HepG2 (cell line): ENCODE results near the gene SUSD3. TPM values are rescaled to one million over a fixed set of nuclear protein-coding genes. Genes with fewer than 3 reads are reported as not detected.

Source experiments
- AGO2 ChIP-seq: fragments of 200-400 bp; formaldehyde crosslinking; optimal IDR thresholded peaks from 2 replicates; pipeline ENCODE3; 2017; ENCODE audit warnings: mild to moderate bottlenecking, low read depth, low read length, moderate library complexity
- CREB1 ChIP-seq, 2 experiments: fragments of 450-650 bp in 1 of 2; IDR thresholded peaks; 2 replicates each; pipeline ENCODE4 v1.6.1; 2016 to 2017; ENCODE audit warnings: control low read depth in 1 of 2, mild to moderate bottlenecking in 1 of 2, missing compliant biosample characterization in 1 of 2, missing genetic modification characterization in 1 of 2
- GMEB2 ChIP-seq: IDR thresholded peaks from 2 replicates; pipeline ENCODE4 v1.6.1; 2016; ENCODE audit warnings: missing biosample characterization, missing genetic modification reagents, low read depth
- KDM5B ChIP-seq: sonication (generic); formaldehyde crosslinking; IDR thresholded peaks from 2 replicates; pipeline ENCODE4 v1.4.0; 2020; ENCODE audit warnings: missing genetic modification reagents, mild to moderate bottlenecking, borderline replicate concordance
- MTA1 ChIP-seq: sonication (generic); formaldehyde crosslinking; IDR thresholded peaks from 2 replicates; pipeline ENCODE4 v1.4.0; 2020; ENCODE audit warnings: missing genetic modification reagents, mild to moderate bottlenecking, borderline replicate concordance
- NRL ChIP-seq: sonication (generic); formaldehyde crosslinking; IDR thresholded peaks from 2 replicates; pipeline ENCODE4 v1.5.0; 2020; ENCODE audit warnings: missing genetic modification reagents, mild to moderate bottlenecking, moderate library complexity, borderline replicate concordance
- PLSCR1 ChIP-seq: sonication (generic); formaldehyde crosslinking; IDR thresholded peaks from 2 replicates; pipeline ENCODE4 v1.5.0; 2020; ENCODE audit warnings: missing genetic modification reagents, mild to moderate bottlenecking, borderline replicate concordance
- SRSF9 ChIP-seq: fragments of 200-400 bp; formaldehyde crosslinking; IDR thresholded peaks from 2 replicates; pipeline ENCODE4 v1.6.1; 2018; ENCODE audit warnings: borderline replicate concordance, mild to moderate bottlenecking, low read depth, low read length; ENCODE audit not compliant: insufficient read depth, poor library complexity, severe bottlenecking
- SRY ChIP-seq: sonication (generic); formaldehyde crosslinking; IDR thresholded peaks from 2 replicates; pipeline ENCODE4 v1.8.0; 2022; ENCODE audit warnings: mild to moderate bottlenecking, missing genetic modification reagents
- USF2 ChIP-seq, 2 experiments: sonication (generic) in 1 of 2; formaldehyde crosslinking in 1 of 2; IDR thresholded peaks; 2 replicates each; pipeline versions ENCODE4 v1.5.1 to v1.6.1; 2011 to 2020; ENCODE audit warnings: borderline replicate concordance in 1 of 2, low read depth in 1 of 2, low read length in 1 of 2, mild to moderate bottlenecking in 1 of 2, missing genetic modification reagents in 1 of 2, moderate library complexity in 1 of 2
- ZBTB8A ChIP-seq: sonication (generic); formaldehyde crosslinking; IDR thresholded peaks from 2 replicates; pipeline ENCODE4 v1.4.0; 2020; ENCODE audit warnings: mild to moderate bottlenecking, low read depth, missing genetic modification reagents, borderline replicate concordance
- ZFP82 ChIP-seq: sonication (generic); formaldehyde crosslinking; IDR thresholded peaks from 2 replicates; pipeline ENCODE4 v1.5.1; 2020; ENCODE audit warnings: mild to moderate bottlenecking, missing genetic modification reagents, borderline replicate concordance
- ZHX2 ChIP-seq, 2 experiments: sonication (generic) in 1 of 2; formaldehyde crosslinking in 1 of 2; IDR thresholded peaks; 2 replicates each; pipeline versions ENCODE4 v1.6.1 to v1.9.0; 2014 to 2022; ENCODE audit warnings: antibody characterized with exemption in 1 of 2, borderline replicate concordance in 1 of 2, inconsistent platforms in 1 of 2, low read depth in 1 of 2, missing genetic modification reagents in 1 of 2
- ZNF615 ChIP-seq: sonication (generic); formaldehyde crosslinking; IDR thresholded peaks from 2 replicates; pipeline ENCODE4 v1.5.0; 2020; ENCODE audit warnings: mild to moderate bottlenecking, missing genetic modification reagents, borderline replicate concordance
- ZNF792 ChIP-seq: IDR thresholded peaks from 2 replicates; pipeline ENCODE4 v1.6.1; 2016
- ZNF83 ChIP-seq: sonication (generic); formaldehyde crosslinking; IDR thresholded peaks from 2 replicates; pipeline ENCODE4 v1.4.0; 2020; ENCODE audit warnings: missing genetic modification reagents, mild to moderate bottlenecking, borderline replicate concordance
- polyA plus RNA-seq, 8 experiments: library from polyadenylated mRNA; depleted of rRNA in 3 of 8; stranded (reverse) in 7 of 8; unstranded in 1 of 8; fragments of >200 nt; fragmentation: Illumina TruSeq in 4 of 8; extraction: Trizol in 4 of 8; gene quantifications; 2 replicates each; pipeline versions ENCODE4 v1.2.1 to v1.2.3, GENCODE V29; 2011 to 2016; ENCODE audit warnings: low read depth in 4 of 8, missing spikeins in 1 of 8, mixed read lengths in 1 of 8; ENCODE audit not compliant: insufficient read depth in 1 of 8
- total RNA-seq, 5 experiments: library from RNA; depleted of rRNA; stranded (reverse); fragments of >200 nt; fragmentation: Illumina TruSeq; extraction: Trizol; gene quantifications; 2 replicates each; pipeline ENCODE4 v1.2.3, GENCODE V29; 2016; ENCODE audit warnings: low read depth in 1 of 5

The SUSD3 gene
- total and polyA plus RNA-seq, 2 of the 13 experiments (the other 11 are each of a cell fraction or from before 2014, with no cell fraction given) = 7.0 to 9.1 TPM

DNA sequence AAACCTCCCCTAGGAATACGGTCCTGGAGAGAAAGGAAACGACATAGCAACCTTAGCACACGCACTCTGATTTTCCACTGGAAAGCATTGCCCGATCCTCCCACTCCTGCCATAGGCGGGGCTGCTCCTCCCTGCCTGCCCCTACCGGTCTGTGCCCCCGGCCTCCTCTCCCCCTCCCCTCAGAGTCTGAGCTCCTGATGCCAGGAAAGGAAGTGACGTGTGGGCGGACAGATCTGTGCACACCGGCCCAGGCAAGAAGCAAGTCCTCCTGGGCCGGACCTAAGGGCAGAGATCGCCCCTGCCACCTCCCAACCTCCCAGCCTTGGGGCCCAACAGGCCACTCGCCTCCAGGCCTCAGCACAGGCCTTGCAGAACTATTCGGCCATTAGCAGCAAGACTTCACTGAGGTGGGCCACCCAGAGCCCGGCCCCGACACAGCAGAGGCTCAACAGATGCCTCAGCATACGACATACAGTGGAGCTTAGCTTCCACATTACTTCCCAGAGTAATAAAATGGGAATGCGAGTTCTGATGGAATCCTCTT, 68.4 kb downstream of the SUSD3 start (continued):
- TF ChIP-seq USF2 (IDR thresholded peaks at IDR 0.05; ENCODE audit: low read depth, low read length) (no peak), USF2 (CRISPR knock-in tag; IDR thresholded peaks at IDR 0.05; ENCODE audit: borderline replicate concordance) (no peak; the same call in 1 of the 2 replicates), CREB1 (IDR thresholded peaks at IDR 0.05) (peak; percentile 78), CREB1 (CRISPR knock-in tag; IDR thresholded peaks at IDR 0.05) (peak; percentile 94), ZHX2 (IDR thresholded peaks at IDR 0.05; ENCODE audit: low read depth) (0 out of 2 replicates have a peak, but pooled peaks have one; percentile 44), ZHX2 (CRISPR knock-in tag; IDR thresholded peaks at IDR 0.05; ENCODE audit: borderline replicate concordance) (no peak), ZFP82 (CRISPR knock-in tag) (no peak), ZBTB8A (CRISPR knock-in tag) (no peak), MTA1 (CRISPR knock-in tag) (0 out of 2 replicates have a peak, but pooled peaks have one; percentile 73), PLSCR1 (no peak), GMEB2 (CRISPR knock-in tag) (no peak), NRL (CRISPR knock-in tag) (no peak), SRSF9 (no peak), ZNF83 (CRISPR knock-in tag) (no peak), KDM5B (no peak; the same call in 1 of the 2 replicates), AGO2 (no peak), ZNF615 (CRISPR knock-in tag) (no peak), ZNF792 (CRISPR knock-in tag) (0 out of 2 replicates have a peak, but pooled peaks have one; percentile 30), SRY (no peak)
